Caco-2 (cell line): ENCODE data around the gene CSN2. TPM values are rescaled to one million over a fixed set of nuclear protein-coding genes. Genes with fewer than 3 reads are reported as not detected.

Source experiments
- BruUV-seq: library from RNA; stranded (reverse); fragments of 400-500 nt; replicated peaks from 2 replicates; lab custom pipeline; 2021; lab: Mats Ljungman, UMichigan
- CTCF ChIA-PET: fragments of 300-600 bp; sonication (Branson Sonifier 250); formaldehyde crosslinking; loops from one replicate; lab custom pipeline; 2022; ENCODE audit warnings: antibody characterized with exemption; lab: Charles Lee
- POLR2A ChIA-PET: fragments of 300-600 bp; sonication (Branson Sonifier 250); formaldehyde crosslinking; loops from one replicate; lab custom pipeline; 2022; ENCODE audit warnings: antibody characterized with exemption; lab: Charles Lee
- DNase-seq, 2 experiments: peaks; one replicate each; pipeline versions ENCODE4 v3.0.0 to v3.0.0-alpha.2; 2020 to 2022
- H3K27me3 ChIP-seq: replicated peaks from 2 replicates; pipeline ENCODE4 v1.6.0; 2011; ENCODE audit warnings: low read length; ENCODE audit not compliant: control insufficient read depth, insufficient read depth
- H3K36me3 ChIP-seq: 2 replicates; pipeline ENCODE4 v1.5.1; 2011; ENCODE audit warnings: low read length; ENCODE audit not compliant: control insufficient read depth, insufficient read depth
- H3K4me1 ChIP-seq: fragments of 250-450 bp; sonication (Bioruptor Pico); 2 replicates; pipeline ENCODE4 v1.5.1; 2020; ENCODE audit warnings: mild to moderate bottlenecking
- H3K4me3 ChIP-seq: 2 replicates; pipeline ENCODE4 v1.5.1; 2011; ENCODE audit warnings: low read depth, mild to moderate bottlenecking, control low read depth, low read length
- H3K9me3 ChIP-seq: fragments of 250-450 bp; sonication (Bioruptor Pico); 2 replicates; pipeline ENCODE4 v1.5.1; 2020; ENCODE audit warnings: mild to moderate bottlenecking, moderate library complexity
- H3K27ac Mint-ChIP-seq: one replicate; pipeline ENCODE4 v1.8.0; 2022; ENCODE audit warnings: mixed read lengths; ENCODE audit not compliant: unreplicated experiment
- H3K27me3 Mint-ChIP-seq: one replicate; pipeline ENCODE4 v1.8.0; 2022; ENCODE audit warnings: mixed read lengths; ENCODE audit not compliant: insufficient read depth, unreplicated experiment
- H3K36me3 Mint-ChIP-seq: one replicate; pipeline ENCODE4 v1.8.0; 2022; ENCODE audit warnings: mild to moderate bottlenecking, mixed read lengths; ENCODE audit not compliant: insufficient read depth, unreplicated experiment
- H3K4me1 Mint-ChIP-seq: one replicate; pipeline ENCODE4 v1.8.0; 2022; ENCODE audit warnings: low read depth, mixed read lengths; ENCODE audit not compliant: unreplicated experiment
- H3K4me3 Mint-ChIP-seq: one replicate; pipeline ENCODE4 v1.8.0; 2022; ENCODE audit warnings: mild to moderate bottlenecking, moderate library complexity, mixed read lengths; ENCODE audit not compliant: unreplicated experiment
- H3K9me3 Mint-ChIP-seq: one replicate; pipeline ENCODE4 v1.8.0; 2022; ENCODE audit warnings: mixed read lengths; ENCODE audit not compliant: unreplicated experiment
- CTCF ChIP-seq, 2 experiments: fragments of 200-600 bp in 1 of 2; IDR thresholded peaks; 1 replicate in 1 of 2; 2 replicates in 1 of 2; pipeline versions ENCODE4 v1.5.1 to v1.8.0; 2011 to 2022; ENCODE audit warnings: antibody characterized with exemption in 1 of 2, control low read depth in 1 of 2, inconsistent platforms in 1 of 2, low read depth in 1 of 2, low read length in 1 of 2, mild to moderate bottlenecking in 1 of 2, moderate library complexity in 1 of 2; ENCODE audit not compliant: insufficient read depth in 1 of 2, severe bottlenecking in 1 of 2, unreplicated experiment in 1 of 2
- intact Hi-C: fragments of 100-400 bp; cut with micrococcal nuclease; formaldehyde crosslinking; loops from one replicate; pipeline ENCODE4 v1.10.0; 2022; ENCODE audit not compliant: unreplicated experiment
- total RNA-seq: library from RNA; stranded (reverse); gene quantifications from 2 replicates; pipeline ENCODE4 v1.2.3, GENCODE V29; 2022

The CSN2 gene
- total RNA-seq, 1 experiment from 2014 or later = not detected

- Histone ChIP-seq H3K27me3 (no peaks in the 10 kb centered on the region), H3K4me1 (peaks cover 24% of the 10 kb centered on the region), H3K4me3 (no peak overlapping the region), H3K9me3 (no peaks in the 10 kb centered on the region), H3K36me3 (no peaks in the 10 kb centered on the region)
- ChIA-PET CTCF (no interaction called here), POLR2A (no interaction called here)
- no peaks in the 10 kb centered on the region for H3K36me3 Mint-ChIP-seq
- DNase-seq = no peak
- H3K9me3 Mint-ChIP-seq = peaks cover 26% of the 10 kb centered on the region
- H3K4me3 Mint-ChIP-seq = no peak overlapping the region
- intact Hi-C loops = no loop called here
- BruUV-seq = no TSS peak
- TF ChIP-seq CTCF (IDR thresholded peaks at IDR 0.05; ENCODE audit: insufficient read depth in 1 of 2, low read depth in 1 of 2, low read length in 1 of 2, severe bottlenecking in 1 of 2, unreplicated experiment in 1 of 2) = no peak
- peaks cover 19% of the 10 kb centered on the region for H3K4me1 Mint-ChIP-seq
- no peaks in the 10 kb centered on the region for H3K27me3 Mint-ChIP-seq
- no peak overlapping the region for H3K27ac Mint-ChIP-seq
Observed at GRCh38 chr4:69994782-69995181, 29.3 kb upstream of the CSN2 start.

GRCh38 chr4:69991016-69991415, 25.5 kb upstream of the CSN2 start:
- POLR2A ChIA-PET = no interaction called here
- intact Hi-C loops = loop anchor here (1.0 to 2.0 kb wide), 5 partner anchors 8 to 278 kb away; no protein-coding TSS in a partner anchor

GRCh38 chr4:69986663-69987062, 21.1 kb upstream of the CSN2 start:
- BruUV-seq = no TSS peak
- Histone ChIP-seq H3K4me3 (no peak overlapping the region), H3K36me3 (no peaks in the 10 kb centered on the region), H3K9me3 (no peaks in the 10 kb centered on the region), H3K4me1 (peaks cover 50% of the 10 kb centered on the region), H3K27me3 (no peaks in the 10 kb centered on the region)
- CTCF ChIA-PET = no interaction called here
- DNase-seq = no peak
- no peaks in the 10 kb centered on the region for H3K27me3 Mint-ChIP-seq
- no peaks in the 10 kb centered on the region for H3K9me3 Mint-ChIP-seq
- intact Hi-C loops = no loop called here
- no peaks in the 10 kb centered on the region for H3K36me3 Mint-ChIP-seq
- no peak for TF ChIP-seq CTCF (IDR thresholded peaks at IDR 0.05; ENCODE audit: insufficient read depth in 1 of 2, low read depth in 1 of 2, low read length in 1 of 2, severe bottlenecking in 1 of 2, unreplicated experiment in 1 of 2)
- peaks cover 27% of the 10 kb centered on the region for H3K4me1 Mint-ChIP-seq
- no peak overlapping the region for H3K27ac Mint-ChIP-seq
- H3K4me3 Mint-ChIP-seq = no peak overlapping the region
- POLR2A ChIA-PET = no interaction called here

More at GRCh38 chr4:69991016-69991415, 25.5 kb upstream of the CSN2 start:
- Mint-ChIP-seq H3K9me3 (peaks cover 16% of the 10 kb centered on the region), H3K27me3 (no peaks in the 10 kb centered on the region), H3K27ac (peak overlapping the region; percentile 48), H3K4me3 (peak overlapping the region; percentile 40), H3K4me1 (peaks cover 19% of the 10 kb centered on the region), H3K36me3 (no peaks in the 10 kb centered on the region)
- no peaks in the 10 kb centered on the region for H3K9me3 ChIP-seq
- no TSS peak for BruUV-seq
- no peak overlapping the region for H3K4me3 ChIP-seq
- CTCF ChIA-PET = interaction anchor here (0.9 kb wide), 1 partner anchor 193 kb away, joined by 3 read pairs; no protein-coding TSS in a partner anchor
- H3K36me3 ChIP-seq = no peaks in the 10 kb centered on the region
- H3K4me1 ChIP-seq = peaks cover 30% of the 10 kb centered on the region
- DNase-seq = peak; percentile 66 to 69
- TF ChIP-seq CTCF (IDR thresholded peaks at IDR 0.05; ENCODE audit: insufficient read depth in 1 of 2, low read depth in 1 of 2, low read length in 1 of 2, severe bottlenecking in 1 of 2, unreplicated experiment in 1 of 2) = no peak
- H3K27me3 ChIP-seq = no peaks in the 10 kb centered on the region
